Measurements from ENCODE around the gene C1orf105. TPM values are rescaled to one million over a fixed set of nuclear protein-coding genes. Genes with fewer than 3 reads are reported as not detected.

Gene C1orf105
- total RNA-seq, 4 donors from 2014 or later = 0.61 to 0.67 TPM; not detected in 2

DNA sequence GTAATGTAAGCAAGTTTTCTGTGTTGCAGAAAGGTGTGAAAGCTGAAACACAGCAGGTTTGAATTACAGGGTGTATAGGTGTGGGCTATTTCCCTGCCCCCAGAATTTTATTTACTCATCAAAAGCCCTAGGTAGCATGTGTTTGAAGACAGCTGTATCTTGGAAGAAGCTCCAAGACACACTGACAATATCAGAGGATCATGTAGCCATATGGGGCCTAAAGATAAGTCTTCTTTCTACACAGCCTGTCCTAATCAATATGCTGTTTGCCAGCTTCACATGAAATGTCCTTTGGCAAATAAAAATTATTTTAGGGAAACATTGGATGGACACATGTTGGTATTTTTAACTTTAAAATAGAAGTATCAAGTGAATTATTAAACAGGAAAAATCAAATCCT is 95.0 kb downstream of the C1orf105 start:
- H3K36me3 ChIP-seq = no peaks in the 10 kb centered on the region
- intact Hi-C loops (cut with DNase I; ENCODE audit: low total_unique reads) = no loop called here
- no peak overlapping the region for H3K4me3 ChIP-seq
- ATAC-seq (no peak), DNase-seq (no peak)
- H3K27me3 ChIP-seq = no peaks in the 10 kb centered on the region
- H3K9me3 ChIP-seq = no peaks in the 10 kb centered on the region
- TF ChIP-seq POLR2A (IDR thresholded peaks at IDR 0.05) = no peak
- TF ChIP-seq, protein P1, sequence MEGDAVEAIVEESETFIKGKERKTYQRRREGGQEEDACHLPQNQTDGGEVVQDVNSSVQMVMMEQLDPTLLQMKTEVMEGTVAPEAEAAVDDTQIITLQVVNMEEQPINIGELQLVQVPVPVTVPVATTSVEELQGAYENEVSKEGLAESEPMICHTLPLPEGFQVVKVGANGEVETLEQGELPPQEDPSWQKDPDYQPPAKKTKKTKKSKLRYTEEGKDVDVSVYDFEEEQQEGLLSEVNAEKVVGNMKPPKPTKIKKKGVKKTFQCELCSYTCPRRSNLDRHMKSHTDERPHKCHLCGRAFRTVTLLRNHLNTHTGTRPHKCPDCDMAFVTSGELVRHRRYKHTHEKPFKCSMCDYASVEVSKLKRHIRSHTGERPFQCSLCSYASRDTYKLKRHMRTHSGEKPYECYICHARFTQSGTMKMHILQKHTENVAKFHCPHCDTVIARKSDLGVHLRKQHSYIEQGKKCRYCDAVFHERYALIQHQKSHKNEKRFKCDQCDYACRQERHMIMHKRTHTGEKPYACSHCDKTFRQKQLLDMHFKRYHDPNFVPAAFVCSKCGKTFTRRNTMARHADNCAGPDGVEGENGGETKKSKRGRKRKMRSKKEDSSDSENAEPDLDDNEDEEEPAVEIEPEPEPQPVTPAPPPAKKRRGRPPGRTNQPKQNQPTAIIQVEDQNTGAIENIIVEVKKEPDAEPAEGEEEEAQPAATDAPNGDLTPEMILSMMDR (IDR thresholded peaks at IDR 0.05 in 4 of 5, conservative IDR thresholded peaks at IDR 0.05 in 1 of 5) = no peak
- in situ Hi-C loops (cut with MboI; ENCODE audit: low sequenced_read_pairs in 4 of 4) = no loop called here
- H3K27ac ChIP-seq = no peak overlapping the region
- H3K4me1 ChIP-seq = no peaks in the 10 kb centered on the region

DNA sequence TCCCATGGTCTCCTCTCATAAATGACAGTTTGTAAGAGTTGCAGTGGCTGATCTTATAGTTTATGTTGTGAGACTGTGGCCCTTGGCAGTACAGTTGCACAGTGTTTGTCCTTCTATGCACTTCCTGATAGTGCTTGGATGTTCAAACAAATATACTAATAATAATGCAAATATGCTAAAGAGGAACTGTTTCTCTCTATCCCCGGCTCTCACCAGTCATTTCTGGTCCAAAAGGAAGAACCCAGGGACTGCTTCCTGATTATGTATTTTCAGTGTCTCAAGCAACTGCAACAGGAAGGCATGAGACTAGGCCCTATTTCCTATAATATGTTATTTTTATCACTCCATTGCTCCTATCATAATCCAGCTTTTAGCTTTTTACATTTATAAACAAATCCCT is 95.4 kb downstream of the C1orf105 start:
- Histone ChIP-seq H3K4me1 (no peaks in the 10 kb centered on the region), H3K36me3 (no peaks in the 10 kb centered on the region), H3K27ac (no peak overlapping the region), H3K9me3 (no peaks in the 10 kb centered on the region), H3K27me3 (no peaks in the 10 kb centered on the region), H3K4me3 (no peak overlapping the region)
- DNase-seq (no peak), ATAC-seq (no peak)
- TF ChIP-seq, protein P1 (IDR thresholded peaks at IDR 0.05 in 4 of 5, conservative IDR thresholded peaks at IDR 0.05 in 1 of 5) = no peak
- no peak for TF ChIP-seq POLR2A (IDR thresholded peaks at IDR 0.05)
- in situ Hi-C loops (cut with MboI; ENCODE audit: low sequenced_read_pairs in 4 of 4) (no loop called here), intact Hi-C loops (cut with DNase I; ENCODE audit: low total_unique reads) (no loop called here)

DNA sequence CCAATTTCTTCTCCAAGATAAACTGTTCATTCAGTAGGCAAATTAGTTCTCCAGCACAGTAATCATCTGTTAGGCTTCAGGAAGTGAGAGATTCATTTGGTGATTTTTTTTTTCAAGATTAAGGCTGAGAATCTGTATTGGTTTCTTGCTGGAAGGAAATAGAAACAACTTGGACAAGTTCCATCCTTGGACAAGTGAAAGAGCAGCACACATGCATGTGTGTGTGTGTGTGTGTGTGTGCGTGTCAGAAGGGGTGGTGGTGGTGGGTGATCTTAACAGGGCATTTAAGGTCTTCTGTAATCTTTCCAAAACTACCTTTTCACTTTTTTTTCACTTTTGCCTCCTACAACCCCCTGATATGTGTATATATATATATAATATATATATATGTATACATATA is 96.6 kb downstream of the C1orf105 start:
- H3K4me3 ChIP-seq = no peak overlapping the region
- H3K36me3 ChIP-seq = no peaks in the 10 kb centered on the region
- no peak overlapping the region for H3K27ac ChIP-seq
- H3K9me3 ChIP-seq = no peaks in the 10 kb centered on the region
- H3K4me1 ChIP-seq = no peaks in the 10 kb centered on the region
- intact Hi-C loops (cut with DNase I; ENCODE audit: low total_unique reads) = no loop called here
- no peaks in the 10 kb centered on the region for H3K27me3 ChIP-seq
- DNase-seq = no peak
- in situ Hi-C loops (cut with MboI; ENCODE audit: low sequenced_read_pairs in 4 of 4) = no loop called here
- ATAC-seq = no peak
- TF ChIP-seq POLR2A (IDR thresholded peaks at IDR 0.05) = no peak
- TF ChIP-seq, protein P1 (IDR thresholded peaks at IDR 0.05 in 4 of 5, conservative IDR thresholded peaks at IDR 0.05 in 1 of 5) = no peak

- H3K27ac ChIP-seq = no peak overlapping the region
- DNase-seq = no peak
- no peak overlapping the region for H3K4me3 ChIP-seq
- no peak for ATAC-seq
- H3K27me3 ChIP-seq = no peaks in the 10 kb centered on the region
- TF ChIP-seq, protein P1 (IDR thresholded peaks at IDR 0.05 in 4 of 5, conservative IDR thresholded peaks at IDR 0.05 in 1 of 5) = no peak
- no peak for TF ChIP-seq POLR2A (IDR thresholded peaks at IDR 0.05)
- no peaks in the 10 kb centered on the region for H3K4me1 ChIP-seq
- no peaks in the 10 kb centered on the region for H3K36me3 ChIP-seq
- in situ Hi-C loops (cut with MboI; ENCODE audit: low sequenced_read_pairs in 4 of 4) = no loop called here
- no peaks in the 10 kb centered on the region for H3K9me3 ChIP-seq
- intact Hi-C loops (cut with DNase I; ENCODE audit: low total_unique reads) = no loop called here
These were observed 97.1 kb downstream of the C1orf105 start for GRCh38 chr1:172517545-172517944.

Other genes starting within 250 kb of the C1orf105 start
- 10 to 100 TPM in 3 of 4 donors, 1 to 10 TPM in 1; 9.6 to 13.7 (median 12.8) TPM for gene PIGC, start 23.4 kb downstream of the C1orf105 start, total RNA-seq
- 10 to 100 TPM in 1 of 4 donors, 1 to 10 TPM in 3; 5.8 to 11.3 (median 6.4) TPM for gene SUCO, start 112.5 kb downstream of the C1orf105 start, total RNA-seq
- not detected for gene FASLG, start 238.4 kb downstream of the C1orf105 start, total RNA-seq

Data from gastrocnemius medialis (tissue), 4 donors.